ENCODE data around the gene ELL.
A peak's percentile ranks its signal among the peaks of the same experiment; 100 is the strongest.

Gene ELL

DNA sequence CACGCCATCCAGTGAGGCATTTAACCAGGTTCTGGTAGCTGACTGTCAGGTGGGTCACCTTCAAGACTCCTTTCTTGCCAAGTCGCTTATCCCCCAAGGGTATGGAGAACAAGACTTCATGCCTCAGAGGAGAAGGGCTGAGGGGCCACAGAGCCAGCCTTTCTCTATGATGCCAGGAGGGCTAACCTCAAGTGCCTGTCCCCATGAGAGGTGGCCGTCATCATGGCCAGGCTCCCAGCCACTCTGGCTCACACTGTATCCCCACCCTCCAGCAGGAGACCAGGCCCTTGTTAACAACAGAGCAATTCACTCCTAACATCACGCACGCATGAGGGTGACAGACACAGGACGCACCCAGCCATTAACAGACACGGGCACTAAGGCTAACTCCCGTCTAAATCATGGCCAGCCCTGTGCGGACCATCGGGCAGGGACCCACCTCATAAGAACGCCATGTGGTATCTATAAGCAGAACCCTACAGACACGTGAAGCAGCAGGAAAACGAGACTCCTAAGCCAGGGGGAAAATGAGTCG, 45.3 kb downstream of the ELL start:
- no peaks in the 10 kb centered on the region for H3K36me3 ChIP-seq (ENCODE audit: insufficient read depth, low read length)
- 0 out of 2 replicates have a peak, but pooled peaks cover 5% of the 10 kb centered on the region for H3K4me1 ChIP-seq (ENCODE audit: insufficient read depth, low read length)
- no peak overlapping the region for H3K4me3 ChIP-seq (ENCODE audit: low read length)
- no peak overlapping the region for H3K9ac ChIP-seq (ENCODE audit: low read depth, low read length)
- no peaks in the 10 kb centered on the region for H3K9me3 ChIP-seq (ENCODE audit: insufficient read depth, low read depth, low read length)
- WGBS, result 94% methylated on average over 14 of the region's 14 CpGs
- no peak overlapping the region for H3K27ac ChIP-seq (ENCODE audit: low read depth, low read length)
- H3K27me3 ChIP-seq (ENCODE audit: insufficient read depth, low read length), result no peaks in the 10 kb centered on the region

DNA sequence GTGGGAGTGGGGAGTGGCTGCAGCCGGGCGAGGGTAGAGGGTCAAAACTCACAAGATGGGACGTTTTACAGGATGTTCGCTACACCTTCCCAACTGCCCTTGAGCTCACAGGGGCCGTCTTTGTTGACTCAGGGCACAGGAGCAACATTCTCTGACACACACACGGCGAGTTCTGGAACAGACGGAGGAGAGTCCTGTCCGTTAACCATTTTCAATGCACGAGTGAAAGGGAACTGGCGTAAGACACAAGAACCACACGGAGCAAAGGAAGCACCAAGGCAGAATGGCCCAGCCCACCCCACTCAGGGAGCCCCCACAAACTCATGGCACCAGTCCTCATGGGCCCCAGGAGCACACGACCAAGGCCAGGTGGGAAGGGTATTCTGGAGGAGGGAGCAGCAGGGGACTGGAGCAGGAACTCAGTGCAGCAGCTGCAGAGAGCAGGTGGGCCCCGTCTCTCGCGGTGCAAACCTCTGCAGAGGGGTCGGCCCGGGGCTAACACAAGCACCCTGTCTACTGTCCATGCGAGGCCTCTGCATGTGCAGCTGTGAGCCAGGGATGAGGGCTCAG, 46.0 kb downstream of the ELL start:
- 0 out of 2 replicates have a peak, but pooled peaks cover 5% of the 10 kb centered on the region for H3K4me1 ChIP-seq (ENCODE audit: insufficient read depth, low read length)
- H3K27ac ChIP-seq (ENCODE audit: low read depth, low read length), result no peak overlapping the region
- no peak overlapping the region for H3K4me3 ChIP-seq (ENCODE audit: low read length)
- no peak overlapping the region for H3K9ac ChIP-seq (ENCODE audit: low read depth, low read length)
- no peaks in the 10 kb centered on the region for H3K27me3 ChIP-seq (ENCODE audit: insufficient read depth, low read length)
- no peaks in the 10 kb centered on the region for H3K36me3 ChIP-seq (ENCODE audit: insufficient read depth, low read length)
- H3K9me3 ChIP-seq (ENCODE audit: insufficient read depth, low read depth, low read length), result no peaks in the 10 kb centered on the region
- 90% methylated on average over 19 of the region's 19 CpGs for WGBS

DNA sequence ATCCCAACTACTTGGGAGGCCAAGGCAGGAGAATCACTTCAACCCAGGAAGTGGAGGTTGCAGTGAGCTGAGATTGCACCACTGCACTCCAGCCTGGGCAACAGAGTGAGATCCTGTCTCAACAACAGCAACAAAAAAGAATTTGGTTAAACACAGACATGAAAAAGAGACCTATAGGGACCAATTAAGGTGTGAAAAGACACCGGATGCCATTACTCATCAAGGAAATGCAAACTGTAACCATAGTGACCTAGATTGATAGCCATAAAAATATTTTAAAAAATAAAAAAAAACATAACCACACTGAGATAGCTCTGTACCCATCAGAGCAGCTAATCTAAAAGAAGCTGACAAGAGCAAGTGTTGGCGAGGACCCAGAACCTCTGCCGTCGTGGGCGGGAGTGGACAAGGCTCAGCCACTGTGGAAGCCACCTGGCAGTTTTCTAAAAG, 46.8 kb downstream of the ELL start:
- 99% methylated on average over 5 of the region's 5 CpGs for WGBS
- no peaks in the 10 kb centered on the region for H3K36me3 ChIP-seq (ENCODE audit: insufficient read depth, low read length)
- no peak overlapping the region for H3K9ac ChIP-seq (ENCODE audit: low read depth, low read length)
- H3K9me3 ChIP-seq (ENCODE audit: insufficient read depth, low read depth, low read length), result no peaks in the 10 kb centered on the region
- no peak overlapping the region for H3K4me3 ChIP-seq (ENCODE audit: low read length)
- no peak overlapping the region for H3K27ac ChIP-seq (ENCODE audit: low read depth, low read length)
- no peaks in the 10 kb centered on the region for H3K27me3 ChIP-seq (ENCODE audit: insufficient read depth, low read length)
- peaks cover 9% of the 10 kb centered on the region; the same call in 1 of the 2 replicates for H3K4me1 ChIP-seq (ENCODE audit: insufficient read depth, low read length)

DNA sequence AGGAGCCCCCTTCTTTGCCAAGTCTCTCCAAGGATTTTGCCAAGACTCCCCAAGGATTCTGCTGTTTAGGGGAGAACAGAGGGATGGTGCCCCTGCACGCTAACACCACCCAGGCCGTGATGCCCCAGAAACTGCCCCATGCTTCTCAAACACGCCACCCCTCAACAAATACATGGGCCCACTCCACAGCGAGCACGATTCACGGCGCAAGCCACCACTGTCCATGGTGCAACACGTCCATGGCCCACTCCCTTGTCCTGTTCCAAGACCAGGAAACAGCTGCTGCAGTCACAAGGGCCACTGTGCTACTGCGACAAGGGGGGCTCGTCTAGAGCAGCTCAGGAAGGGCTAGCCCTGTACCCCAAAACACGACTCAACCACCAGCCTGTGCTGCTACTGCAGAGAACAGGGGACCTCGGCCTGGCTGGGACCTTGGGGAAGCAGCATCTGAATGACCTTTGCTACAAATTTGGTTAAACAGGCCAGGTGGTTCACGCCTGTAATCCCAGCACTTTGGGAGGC, 47.4 kb downstream of the ELL start:
- no peaks in the 10 kb centered on the region for H3K27me3 ChIP-seq (ENCODE audit: insufficient read depth, low read length)
- no peaks in the 10 kb centered on the region for H3K9me3 ChIP-seq (ENCODE audit: insufficient read depth, low read depth, low read length)
- H3K9ac ChIP-seq (ENCODE audit: low read depth, low read length), result no peak overlapping the region
- H3K4me1 ChIP-seq (ENCODE audit: insufficient read depth, low read length), result peaks cover 9% of the 10 kb centered on the region; the same call in 1 of the 2 replicates
- H3K36me3 ChIP-seq (ENCODE audit: insufficient read depth, low read length), result no peaks in the 10 kb centered on the region
- 92% methylated on average over 13 of the region's 13 CpGs for WGBS
- H3K4me3 ChIP-seq (ENCODE audit: low read length), result no peak overlapping the region
- H3K27ac ChIP-seq (ENCODE audit: low read depth, low read length), result no peak overlapping the region

DNA sequence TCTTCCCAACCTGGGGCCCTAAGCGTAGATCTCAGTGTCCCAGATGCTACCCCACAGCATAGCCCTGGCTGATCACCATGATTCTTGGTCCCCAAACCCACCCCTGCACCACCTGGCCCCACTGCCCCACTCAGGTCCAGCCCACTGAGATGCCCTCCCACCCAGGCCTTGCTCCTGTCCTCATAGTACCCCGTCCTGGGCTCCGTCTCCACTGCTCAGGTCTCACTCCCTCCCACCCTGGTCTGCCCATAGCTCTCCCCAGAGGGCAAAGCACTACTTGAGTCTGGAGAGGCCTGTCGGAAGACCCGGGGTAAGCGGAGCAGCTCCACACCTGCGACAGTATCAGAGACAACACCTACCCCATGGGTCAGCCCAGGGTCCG, 48.2 kb downstream of the ELL start:
- no peak overlapping the region for H3K9ac ChIP-seq (ENCODE audit: low read depth, low read length)
- H3K36me3 ChIP-seq (ENCODE audit: insufficient read depth, low read length), result no peaks in the 10 kb centered on the region
- no peaks in the 10 kb centered on the region for H3K27me3 ChIP-seq (ENCODE audit: insufficient read depth, low read length)
- no peak overlapping the region for H3K4me3 ChIP-seq (ENCODE audit: low read length)
- 95% methylated on average over 8 of the region's 8 CpGs for WGBS
- H3K27ac ChIP-seq (ENCODE audit: low read depth, low read length), result no peak overlapping the region
- no peaks in the 10 kb centered on the region for H3K9me3 ChIP-seq (ENCODE audit: insufficient read depth, low read depth, low read length)
- peaks cover 5% of the 10 kb centered on the region; the same call in 1 of the 2 replicates for H3K4me1 ChIP-seq (ENCODE audit: insufficient read depth, low read length)

DNA sequence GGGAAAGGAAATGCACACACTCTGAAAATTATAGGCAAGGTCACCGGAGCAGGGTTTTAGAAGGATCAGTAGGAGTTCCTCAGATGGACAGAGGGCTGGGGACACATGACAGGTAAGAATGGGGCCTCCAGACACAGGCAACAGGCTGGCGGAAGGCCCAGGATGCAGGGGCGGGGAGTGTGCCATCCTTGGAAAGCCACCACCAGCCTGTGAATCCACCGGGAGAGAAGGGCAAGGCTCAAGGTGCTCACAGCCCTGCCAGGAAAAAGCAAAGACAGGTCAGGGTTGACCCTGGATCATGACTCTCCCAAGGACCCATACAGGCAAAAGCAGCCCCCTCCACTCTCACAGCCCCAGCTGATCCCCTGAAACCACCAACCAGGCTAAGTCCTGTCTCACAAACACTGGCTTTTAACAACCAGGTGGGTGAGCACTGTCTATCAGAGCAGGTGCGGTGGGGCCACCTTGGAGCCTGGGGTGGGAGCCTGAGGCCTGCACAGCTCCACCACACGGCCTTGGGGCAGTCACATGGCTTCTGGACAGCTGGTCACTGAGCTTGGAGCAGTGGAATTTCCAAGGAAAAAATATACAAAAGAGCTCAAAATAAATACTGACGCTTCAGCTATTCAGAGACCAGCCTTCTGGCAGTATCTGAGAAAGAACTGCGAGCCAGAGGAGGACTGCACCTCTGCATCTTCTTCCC, 48.7 kb downstream of the ELL start:
- H3K27me3 ChIP-seq (ENCODE audit: insufficient read depth, low read length), result no peaks in the 10 kb centered on the region
- peaks cover 3% of the 10 kb centered on the region; the same call in 1 of the 2 replicates for H3K4me1 ChIP-seq (ENCODE audit: insufficient read depth, low read length)
- no peak overlapping the region for H3K9ac ChIP-seq (ENCODE audit: low read depth, low read length)
- no peaks in the 10 kb centered on the region for H3K9me3 ChIP-seq (ENCODE audit: insufficient read depth, low read depth, low read length)
- 87% methylated on average over 8 of the region's 8 CpGs for whole genome bisulfite sequencing
- H3K36me3 ChIP-seq (ENCODE audit: insufficient read depth, low read length), result no peaks in the 10 kb centered on the region
- no peak overlapping the region for H3K27ac ChIP-seq (ENCODE audit: low read depth, low read length)
- no peak overlapping the region for H3K4me3 ChIP-seq (ENCODE audit: low read length)

DNA sequence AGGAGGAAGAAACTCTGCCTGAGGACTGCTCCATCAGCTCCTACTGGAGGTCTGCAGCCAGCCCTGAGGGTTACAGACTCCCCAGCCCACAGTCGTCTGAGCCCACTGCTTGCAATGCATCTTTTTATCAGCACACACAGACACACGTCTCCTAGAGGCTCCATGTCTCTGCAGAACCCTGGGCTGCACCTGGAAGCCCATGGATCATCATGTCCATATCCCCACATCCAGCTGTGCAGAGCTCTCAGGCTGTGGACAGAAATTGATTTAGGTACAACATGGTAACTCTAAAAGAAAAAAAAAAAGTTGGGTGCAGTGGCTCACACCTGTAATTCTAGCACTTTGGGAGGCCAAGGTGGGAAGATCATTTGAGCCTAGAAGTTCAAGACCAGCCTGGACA, 51.1 kb downstream of the ELL start:
- WGBS, result 74% methylated on average over 2 of the region's 2 CpGs
- Histone ChIP-seq H3K9me3 (ENCODE audit: insufficient read depth, low read depth, low read length) (no peaks in the 10 kb centered on the region), H3K4me1 (ENCODE audit: insufficient read depth, low read length) (peaks cover 3% of the 10 kb centered on the region; the same call in 1 of the 2 replicates), H3K27me3 (ENCODE audit: insufficient read depth, low read length) (no peaks in the 10 kb centered on the region), H3K9ac (ENCODE audit: low read depth, low read length) (no peak overlapping the region), H3K4me3 (ENCODE audit: low read length) (no peak overlapping the region), H3K36me3 (ENCODE audit: insufficient read depth, low read length) (no peaks in the 10 kb centered on the region), H3K27ac (ENCODE audit: low read depth, low read length) (no peak overlapping the region)

DNA sequence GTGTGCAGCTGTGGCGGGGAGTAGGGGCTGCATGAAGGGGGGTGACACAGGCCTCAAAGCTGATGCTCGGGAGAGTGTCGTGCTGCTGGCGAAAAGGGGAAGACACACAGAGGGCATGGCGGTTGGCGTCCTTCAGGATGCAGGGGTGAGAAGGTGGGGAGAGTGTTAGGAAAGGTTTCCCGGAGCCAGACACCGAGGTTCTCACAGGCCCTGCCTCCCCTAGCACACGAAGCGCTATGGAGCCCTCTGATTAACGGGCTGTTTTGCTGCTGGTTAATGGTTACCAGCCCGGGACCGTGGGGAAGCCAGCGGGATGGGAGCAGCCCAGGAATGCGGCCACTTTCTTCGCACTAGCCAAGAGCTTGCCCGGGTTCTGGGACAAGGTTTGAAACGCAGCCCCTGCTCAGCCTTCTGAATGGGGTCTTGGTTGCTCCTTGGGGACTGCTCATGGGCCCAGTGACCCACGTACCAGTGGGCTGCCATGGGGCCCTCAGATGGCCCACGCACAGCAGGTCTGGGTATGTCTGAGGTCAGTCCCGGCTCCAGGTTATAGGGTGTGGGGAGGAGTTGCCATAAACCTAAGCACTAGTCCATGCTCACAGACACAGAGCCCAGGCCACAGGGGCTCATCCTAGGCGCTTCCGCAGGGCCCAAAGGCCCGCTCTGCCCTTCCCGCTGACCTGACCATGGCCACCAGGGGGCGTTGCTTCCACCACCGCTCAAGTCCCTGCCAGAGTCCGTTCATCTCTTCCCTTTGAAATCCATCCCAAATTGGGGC, 52.6 kb downstream of the ELL start:
- 75% methylated on average over 28 of the region's 28 CpGs for WGBS
- H3K9ac ChIP-seq (ENCODE audit: low read depth, low read length), result no peak overlapping the region

DNA sequence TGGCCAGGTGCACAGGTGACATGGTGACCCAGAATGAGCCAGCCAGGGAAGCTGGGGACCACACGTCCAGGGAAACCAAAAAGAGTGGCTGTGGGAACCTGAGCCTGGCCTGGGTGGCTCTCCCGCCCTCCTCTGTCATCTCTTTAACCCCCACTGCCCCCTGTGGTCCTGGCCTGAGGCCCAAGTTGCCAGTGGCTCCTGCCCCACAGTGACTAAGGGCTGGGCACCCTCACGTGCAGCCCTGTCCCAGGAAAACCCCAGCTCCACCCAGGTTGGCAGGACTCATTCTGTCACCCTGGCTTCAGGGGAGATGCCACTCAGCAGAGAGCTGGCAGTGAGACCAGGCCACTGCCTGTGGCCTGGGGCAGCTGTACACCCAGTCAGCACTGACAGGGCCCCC, 53.4 kb downstream of the ELL start:
- no peak overlapping the region for H3K27ac ChIP-seq (ENCODE audit: low read depth, low read length)
- WGBS, result 81% methylated on average over 3 of the region's 3 CpGs
- no peaks in the 10 kb centered on the region for H3K27me3 ChIP-seq (ENCODE audit: insufficient read depth, low read length)
- H3K4me1 ChIP-seq (ENCODE audit: insufficient read depth, low read length), result peaks cover 3% of the 10 kb centered on the region; the same call in 1 of the 2 replicates
- no peak overlapping the region for H3K4me3 ChIP-seq (ENCODE audit: low read length)
- H3K9me3 ChIP-seq (ENCODE audit: insufficient read depth, low read depth, low read length), result no peaks in the 10 kb centered on the region
- no peaks in the 10 kb centered on the region for H3K36me3 ChIP-seq (ENCODE audit: insufficient read depth, low read length)
- no peak overlapping the region for H3K9ac ChIP-seq (ENCODE audit: low read depth, low read length)

More for the DNA sequence above, 52.6 kb downstream of the ELL start:
- Histone ChIP-seq H3K9me3 (ENCODE audit: insufficient read depth, low read depth, low read length) (no peaks in the 10 kb centered on the region), H3K27ac (ENCODE audit: low read depth, low read length) (peak overlapping the region; percentile 19; the same call in 1 of the 2 replicates), H3K27me3 (ENCODE audit: insufficient read depth, low read length) (no peaks in the 10 kb centered on the region), H3K36me3 (ENCODE audit: insufficient read depth, low read length) (no peaks in the 10 kb centered on the region), H3K4me3 (ENCODE audit: low read length) (no peak overlapping the region), H3K4me1 (ENCODE audit: insufficient read depth, low read length) (peaks cover 3% of the 10 kb centered on the region; the same call in 1 of the 2 replicates)

DNA sequence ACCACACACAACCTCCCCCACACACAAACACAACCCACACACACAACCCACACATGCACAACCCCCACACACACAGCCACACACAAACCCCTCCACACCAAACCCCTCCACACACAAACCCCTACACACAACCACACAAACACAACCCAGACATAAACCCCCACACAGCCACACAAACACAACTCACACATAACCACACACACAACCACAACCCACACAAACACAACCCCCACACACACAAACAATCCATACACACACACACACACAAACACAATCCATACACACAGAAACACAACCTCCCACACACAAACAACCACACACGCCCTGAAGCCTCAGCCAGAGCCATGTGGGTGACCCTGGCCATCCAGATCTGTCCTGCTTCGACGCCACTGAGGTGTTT, 53.9 kb downstream of the ELL start:
- H3K4me3 ChIP-seq (ENCODE audit: low read length), result no peak overlapping the region
- no peaks in the 10 kb centered on the region for H3K27me3 ChIP-seq (ENCODE audit: insufficient read depth, low read length)
- peaks cover 3% of the 10 kb centered on the region; the same call in 1 of the 2 replicates for H3K4me1 ChIP-seq (ENCODE audit: insufficient read depth, low read length)
- H3K27ac ChIP-seq (ENCODE audit: low read depth, low read length), result no peak overlapping the region
- no peak overlapping the region for H3K9ac ChIP-seq (ENCODE audit: low read depth, low read length)
- no peaks in the 10 kb centered on the region for H3K9me3 ChIP-seq (ENCODE audit: insufficient read depth, low read depth, low read length)
- no peaks in the 10 kb centered on the region for H3K36me3 ChIP-seq (ENCODE audit: insufficient read depth, low read length)
- WGBS, result 91% methylated on average over 3 of the region's 3 CpGs
